Activated T-helper 17 cell treated with anti-CD3 and anti-CD28 coated beads, Interleukin-2, amount 50 U/mL, for 72 hours (primary cell): Measurements from ENCODE around the gene HSPG2. TPM values are rescaled to one million over a fixed set of nuclear protein-coding genes. Genes with fewer than 3 reads are reported as not detected.

Experiments used
- ATAC-seq: fragments of 150-1000 bp; cut with Tn5 transposase; replicated peaks from 2 replicates; pipeline ENCODE4 v1.10.0; 2021; ENCODE audit warnings: mild to moderate bottlenecking, moderate library complexity
- H3K27ac Mint-ChIP-seq: one replicate; pipeline ENCODE4 v1.8.0; 2022; ENCODE audit warnings: mixed read lengths
- H3K27me3 Mint-ChIP-seq: one replicate; pipeline ENCODE4 v1.8.0; 2022; ENCODE audit warnings: mixed read lengths
- H3K36me3 Mint-ChIP-seq: one replicate; pipeline ENCODE4 v1.8.0; 2022; ENCODE audit warnings: low read depth, mild to moderate bottlenecking, mixed read lengths
- H3K4me1 Mint-ChIP-seq: one replicate; pipeline ENCODE4 v1.8.0; 2022; ENCODE audit warnings: mixed read lengths
- H3K4me3 Mint-ChIP-seq: one replicate; pipeline ENCODE4 v1.8.0; 2022; ENCODE audit warnings: mild to moderate bottlenecking, mixed read lengths
- H3K9me3 Mint-ChIP-seq: one replicate; pipeline ENCODE4 v1.8.0; 2022; ENCODE audit warnings: mixed read lengths
- total RNA-seq, 2 donors: library from RNA; stranded (reverse); gene quantifications; one replicate each; pipeline ENCODE4 v1.2.3, GENCODE V29; 2022

Gene HSPG2
- total RNA-seq, 2 donors from 2014 or later = 1.8 to 33.3 TPM

DNA sequence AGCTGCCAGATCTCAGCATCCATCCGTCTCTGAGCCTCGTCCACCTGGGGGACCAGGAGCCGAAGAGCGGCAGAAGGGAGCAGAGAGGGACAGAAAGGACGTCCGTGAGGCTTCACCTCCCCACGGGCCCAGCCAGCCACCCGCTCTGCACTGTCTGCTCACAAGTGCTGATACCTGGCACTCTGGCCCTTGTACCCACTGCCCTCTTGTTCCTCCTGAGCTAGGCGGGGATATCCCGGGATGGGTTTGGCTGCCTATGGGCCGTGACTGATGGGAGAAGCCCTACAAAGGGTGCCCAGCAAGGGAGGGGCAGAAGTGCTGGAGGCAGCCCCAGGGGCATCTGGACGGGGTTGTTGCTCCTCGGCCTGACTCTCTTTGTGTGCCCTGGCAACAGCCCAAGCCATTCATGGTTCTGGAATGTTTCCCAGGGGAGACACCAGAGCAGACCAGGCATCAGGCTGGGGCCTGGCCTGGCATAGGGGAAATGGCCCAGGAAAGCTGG, 67.4 kb downstream of the HSPG2 start:
- H3K4me3 Mint-ChIP-seq = no peak overlapping the region
- H3K27me3 Mint-ChIP-seq = peaks cover 4% of the 10 kb centered on the region
- ATAC-seq = no peak
- no peak overlapping the region for H3K27ac Mint-ChIP-seq
- no peaks in the 10 kb centered on the region for H3K4me1 Mint-ChIP-seq
- no peaks in the 10 kb centered on the region for H3K36me3 Mint-ChIP-seq
- H3K9me3 Mint-ChIP-seq = no peaks in the 10 kb centered on the region

DNA sequence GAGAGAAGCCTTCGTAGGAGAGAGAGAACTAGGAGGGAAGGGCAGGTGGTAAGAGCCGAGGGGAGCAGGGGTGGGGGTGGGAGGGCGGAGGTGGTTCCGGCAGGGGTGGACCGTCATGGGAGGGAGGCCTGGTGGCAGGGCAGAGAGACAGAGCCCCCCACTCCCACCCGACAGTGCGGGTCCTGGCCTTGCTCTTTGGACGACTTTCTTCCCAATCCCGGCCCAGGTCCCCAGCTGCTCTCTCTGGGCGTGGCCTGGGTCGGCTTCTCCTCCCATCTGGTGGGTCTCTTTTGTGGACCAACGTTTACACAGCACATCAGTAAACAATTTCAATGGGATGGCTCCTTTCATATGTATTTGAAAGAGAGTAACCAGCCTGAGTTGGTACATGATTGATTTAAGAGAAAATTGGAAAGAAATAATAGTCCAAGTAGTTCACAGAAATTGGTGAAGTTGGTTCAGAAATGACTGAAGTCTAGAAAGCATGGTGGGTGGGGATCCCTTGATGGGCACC, 68.1 kb downstream of the HSPG2 start:
- H3K27me3 Mint-ChIP-seq = peaks cover 4% of the 10 kb centered on the region
- no peak for ATAC-seq
- no peaks in the 10 kb centered on the region for H3K36me3 Mint-ChIP-seq
- H3K4me3 Mint-ChIP-seq = no peak overlapping the region
- H3K4me1 Mint-ChIP-seq = no peaks in the 10 kb centered on the region
- no peak overlapping the region for H3K27ac Mint-ChIP-seq
- H3K9me3 Mint-ChIP-seq = no peaks in the 10 kb centered on the region

DNA sequence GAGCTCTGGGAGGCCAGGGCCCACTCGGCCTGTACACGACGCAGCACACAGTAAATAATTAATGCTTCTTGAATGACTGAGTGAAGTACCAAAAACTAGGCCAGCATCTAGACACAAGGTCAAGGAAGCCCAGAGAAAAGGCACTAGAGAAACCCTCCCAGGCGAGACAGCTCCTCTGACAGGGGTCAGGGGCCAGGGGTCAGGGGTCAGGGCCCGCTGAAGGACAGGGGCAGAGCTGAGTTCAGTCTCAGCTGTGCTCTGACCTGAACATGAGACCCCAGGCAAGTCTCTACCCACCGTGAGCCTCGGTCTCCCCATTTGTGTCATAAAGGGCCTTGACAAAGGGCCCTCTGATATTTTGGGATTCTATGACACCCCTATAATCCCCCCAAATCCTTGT, 68.6 kb downstream of the HSPG2 start:
- Mint-ChIP-seq H3K9me3 (no peaks in the 10 kb centered on the region), H3K27ac (no peak overlapping the region), H3K4me3 (no peak overlapping the region), H3K27me3 (peaks cover 4% of the 10 kb centered on the region), H3K4me1 (no peaks in the 10 kb centered on the region), H3K36me3 (no peaks in the 10 kb centered on the region)
- no peak for ATAC-seq

GRCh38 chr1:21867451-21867996, 69.6 kb downstream of the HSPG2 start:
- H3K27me3 Mint-ChIP-seq = peaks cover 4% of the 10 kb centered on the region
- H3K9me3 Mint-ChIP-seq = no peaks in the 10 kb centered on the region
- H3K27ac Mint-ChIP-seq = no peak overlapping the region
- H3K4me1 Mint-ChIP-seq = no peaks in the 10 kb centered on the region
- H3K4me3 Mint-ChIP-seq = no peak overlapping the region
- ATAC-seq = no peak
- H3K36me3 Mint-ChIP-seq = no peaks in the 10 kb centered on the region

GRCh38 chr1:21866707-21867043, 70.4 kb downstream of the HSPG2 start:
- H3K4me3 Mint-ChIP-seq = no peak overlapping the region
- H3K36me3 Mint-ChIP-seq = no peaks in the 10 kb centered on the region
- H3K27me3 Mint-ChIP-seq = no peaks in the 10 kb centered on the region
- H3K9me3 Mint-ChIP-seq = no peaks in the 10 kb centered on the region
- H3K4me1 Mint-ChIP-seq = no peaks in the 10 kb centered on the region
- H3K27ac Mint-ChIP-seq = no peak overlapping the region
- ATAC-seq = no peak

DNA sequence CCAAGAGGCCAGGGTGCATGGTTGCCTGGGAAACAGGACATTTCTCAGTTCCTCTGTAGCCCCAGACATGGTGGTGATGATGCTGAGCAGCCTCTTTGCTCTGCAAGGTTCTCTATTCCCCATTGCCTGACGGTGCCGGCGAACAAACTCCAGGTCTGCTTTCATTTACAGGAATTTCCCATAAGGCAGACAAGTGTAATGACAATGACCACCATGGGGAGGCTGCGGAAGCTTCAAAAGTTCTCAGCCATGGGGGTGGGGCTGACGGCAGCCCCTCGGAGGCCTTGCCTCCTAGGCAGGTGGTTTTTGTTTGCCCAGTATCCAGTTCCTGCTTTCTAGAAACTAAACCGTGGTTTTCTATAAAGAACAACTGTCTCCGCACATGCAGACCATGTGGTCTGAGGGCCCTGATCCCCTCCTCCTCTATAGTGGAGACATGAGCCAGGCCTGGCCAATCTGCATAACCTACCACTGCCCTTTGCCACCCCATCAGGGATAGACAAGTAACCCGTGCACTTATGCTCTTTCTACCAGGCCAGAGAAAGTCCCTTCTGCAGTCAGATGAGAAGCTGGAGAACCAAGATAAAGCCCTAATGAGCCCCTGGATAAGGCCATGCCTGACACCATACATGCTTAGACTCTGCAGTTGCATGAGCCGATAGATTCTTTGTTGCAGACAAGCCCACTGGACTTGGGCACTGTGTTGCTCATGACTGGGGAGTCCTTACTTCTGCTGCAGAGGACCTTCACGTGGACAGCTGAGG, 71.0 kb downstream of the HSPG2 start:
- Mint-ChIP-seq H3K4me1 (no peaks in the 10 kb centered on the region), H3K4me3 (no peak overlapping the region), H3K27ac (no peak overlapping the region), H3K36me3 (no peaks in the 10 kb centered on the region), H3K9me3 (no peaks in the 10 kb centered on the region), H3K27me3 (no peaks in the 10 kb centered on the region)
- no peak for ATAC-seq

- no peak for ATAC-seq
- no peaks in the 10 kb centered on the region for H3K27me3 Mint-ChIP-seq
- H3K36me3 Mint-ChIP-seq = no peaks in the 10 kb centered on the region
- H3K4me3 Mint-ChIP-seq = no peak overlapping the region
- no peaks in the 10 kb centered on the region for H3K9me3 Mint-ChIP-seq
- H3K27ac Mint-ChIP-seq = no peak overlapping the region
- H3K4me1 Mint-ChIP-seq = no peaks in the 10 kb centered on the region
Observed at GRCh38 chr1:21865609-21865942, 71.5 kb downstream of the HSPG2 start.

GRCh38 chr1:21864730-21865129, 72.4 kb downstream of the HSPG2 start:
- Mint-ChIP-seq H3K27me3 (no peaks in the 10 kb centered on the region), H3K4me1 (no peaks in the 10 kb centered on the region), H3K27ac (no peak overlapping the region), H3K4me3 (no peak overlapping the region), H3K9me3 (no peaks in the 10 kb centered on the region), H3K36me3 (no peaks in the 10 kb centered on the region)
- ATAC-seq = no peak

DNA sequence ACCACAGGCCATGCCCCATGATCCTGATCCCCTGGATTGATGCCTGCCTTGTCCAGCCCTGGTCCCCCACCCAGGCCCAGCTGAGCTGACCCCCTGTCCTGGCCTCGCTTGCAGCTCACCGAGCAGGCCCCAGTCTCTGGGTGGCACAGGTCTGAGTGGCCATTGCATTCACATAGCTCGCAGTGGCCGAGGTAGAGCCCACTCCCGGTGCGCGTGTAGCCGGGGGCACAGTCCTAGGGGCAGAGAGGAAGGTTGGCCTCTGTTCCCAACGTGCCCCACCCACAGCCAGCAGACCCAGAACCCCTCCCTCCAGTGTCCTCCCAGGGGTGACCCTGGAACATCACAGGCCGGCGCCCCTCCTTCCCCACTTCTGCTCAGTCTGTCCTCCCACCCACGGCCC, 73.1 kb downstream of the HSPG2 start:
- H3K36me3 Mint-ChIP-seq = no peaks in the 10 kb centered on the region
- H3K4me3 Mint-ChIP-seq = no peak overlapping the region
- no peaks in the 10 kb centered on the region for H3K4me1 Mint-ChIP-seq

DNA sequence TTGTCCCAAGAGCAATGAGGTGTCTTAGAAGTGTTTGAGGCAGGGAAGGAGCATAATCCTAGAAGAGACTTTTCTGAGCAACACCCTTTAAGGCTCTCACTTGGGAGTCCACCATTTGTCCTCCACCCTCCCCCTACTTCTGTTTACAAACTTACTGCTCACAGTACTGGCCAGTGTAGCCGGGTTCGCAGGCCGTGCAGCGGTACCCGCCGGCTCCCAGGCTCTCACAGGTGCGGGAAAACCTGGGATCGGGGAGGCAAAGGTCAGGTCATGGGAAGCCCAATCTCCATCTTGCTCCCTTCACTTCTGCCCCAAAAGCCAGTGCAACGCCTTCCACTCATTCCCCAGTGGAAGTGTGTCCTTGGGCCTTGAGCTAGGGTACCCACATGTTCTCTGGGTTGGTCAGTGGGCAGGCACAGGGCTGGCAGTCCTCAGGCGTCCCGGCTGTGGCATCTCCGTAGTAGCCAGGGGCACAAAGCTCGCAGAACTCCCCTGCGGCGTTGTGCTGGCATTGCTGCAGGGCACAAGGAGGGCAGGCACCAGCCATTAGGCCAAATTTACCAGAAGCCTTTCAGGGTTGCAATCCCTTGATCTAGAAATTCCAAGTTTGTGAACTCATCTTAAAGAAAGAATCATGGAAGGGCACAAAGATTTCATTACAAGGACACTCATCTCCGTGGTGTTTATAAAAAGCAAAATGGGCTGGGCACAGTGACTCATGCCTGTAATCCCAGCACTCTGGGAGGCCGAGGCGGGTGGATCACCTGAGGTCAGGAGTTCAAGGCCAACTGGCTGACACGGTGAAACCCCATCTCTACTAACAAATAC, 75.3 kb downstream of the HSPG2 start:
- no peak for ATAC-seq
- H3K36me3 Mint-ChIP-seq = no peaks in the 10 kb centered on the region
- H3K27ac Mint-ChIP-seq = no peak overlapping the region
- no peaks in the 10 kb centered on the region for H3K4me1 Mint-ChIP-seq
- no peaks in the 10 kb centered on the region for H3K27me3 Mint-ChIP-seq
- H3K9me3 Mint-ChIP-seq = no peaks in the 10 kb centered on the region
- no peak overlapping the region for H3K4me3 Mint-ChIP-seq

More for the DNA sequence above, 73.1 kb downstream of the HSPG2 start:
- H3K27me3 Mint-ChIP-seq = no peaks in the 10 kb centered on the region
- no peak overlapping the region for H3K27ac Mint-ChIP-seq
- ATAC-seq = no peak
- no peaks in the 10 kb centered on the region for H3K9me3 Mint-ChIP-seq

DNA sequence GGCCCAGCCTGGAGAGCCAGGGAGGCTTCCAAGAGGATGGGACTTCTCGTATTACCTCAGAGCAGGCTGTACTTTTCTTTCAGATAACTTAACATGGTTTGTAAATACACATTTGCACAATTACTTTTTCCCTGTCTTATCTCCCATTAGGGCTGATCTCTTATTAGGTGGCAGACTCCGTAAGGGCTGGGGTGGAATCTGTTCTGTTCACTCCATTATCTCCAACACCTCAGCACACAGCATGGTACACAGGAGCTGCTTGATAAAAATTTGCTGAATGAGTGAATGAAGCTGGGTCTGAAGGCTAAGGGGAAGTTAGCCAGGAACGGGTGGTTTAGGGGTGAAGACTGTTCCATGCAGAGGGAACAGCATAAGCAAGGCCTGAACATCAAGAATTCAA, 76.1 kb downstream of the HSPG2 start:
- H3K27me3 Mint-ChIP-seq = no peaks in the 10 kb centered on the region
- H3K36me3 Mint-ChIP-seq = no peaks in the 10 kb centered on the region
- no peak overlapping the region for H3K27ac Mint-ChIP-seq
- ATAC-seq = no peak
- no peaks in the 10 kb centered on the region for H3K9me3 Mint-ChIP-seq
- no peak overlapping the region for H3K4me3 Mint-ChIP-seq
- no peaks in the 10 kb centered on the region for H3K4me1 Mint-ChIP-seq

GRCh38 chr1:21859669-21860179, 77.4 kb downstream of the HSPG2 start:
- H3K4me3 Mint-ChIP-seq = no peak overlapping the region
- H3K36me3 Mint-ChIP-seq = no peaks in the 10 kb centered on the region
- no peak overlapping the region for H3K27ac Mint-ChIP-seq
- H3K9me3 Mint-ChIP-seq = no peaks in the 10 kb centered on the region
- no peak for ATAC-seq
- no peaks in the 10 kb centered on the region for H3K4me1 Mint-ChIP-seq
- no peaks in the 10 kb centered on the region for H3K27me3 Mint-ChIP-seq

DNA sequence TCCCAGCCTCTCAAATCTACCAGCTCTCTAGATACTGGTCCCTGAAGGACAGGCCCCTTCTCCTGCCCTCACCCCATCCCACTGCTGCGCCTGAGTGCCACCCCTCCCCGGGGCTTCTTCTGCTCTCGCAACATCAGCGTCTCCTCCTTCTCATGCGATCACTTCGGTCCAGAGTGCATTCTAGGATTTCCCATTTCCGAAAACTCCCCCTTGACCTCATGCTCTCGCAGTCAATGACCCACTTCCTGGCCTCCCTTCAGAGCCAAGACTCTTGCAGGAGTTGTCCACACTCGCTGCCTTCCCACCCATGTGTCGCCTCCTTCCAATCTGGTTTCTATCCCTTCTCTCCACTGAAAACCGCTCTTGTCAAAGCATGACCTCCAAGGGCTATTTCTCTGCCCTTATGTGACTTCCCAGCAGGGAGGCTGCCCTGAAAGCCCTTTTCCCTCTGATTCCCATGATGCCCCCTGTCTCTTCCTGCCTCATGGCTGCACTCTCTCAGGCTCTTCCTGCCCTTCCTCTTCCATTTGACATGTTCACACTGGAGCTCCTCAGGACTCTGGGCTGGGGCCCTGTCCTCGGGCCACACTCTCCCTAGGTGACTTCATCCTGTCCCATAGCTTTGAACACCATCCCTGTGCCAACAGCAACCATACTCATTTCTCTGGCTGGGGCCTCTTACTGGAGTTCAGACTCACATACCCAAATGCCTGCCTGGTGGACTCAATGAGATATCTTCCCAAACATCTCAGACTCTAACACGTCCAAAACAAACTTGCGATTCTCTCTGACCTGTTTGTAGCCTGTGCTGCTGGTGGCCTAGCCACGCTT, 79.1 kb downstream of the HSPG2 start:
- Mint-ChIP-seq H3K27me3 (no peaks in the 10 kb centered on the region), H3K27ac (no peak overlapping the region), H3K4me1 (no peaks in the 10 kb centered on the region), H3K9me3 (no peaks in the 10 kb centered on the region), H3K36me3 (no peaks in the 10 kb centered on the region), H3K4me3 (no peak overlapping the region)
- ATAC-seq = no peak
